ENCODE results near the gene PLAGL1. TPM values are rescaled to one million over a fixed set of nuclear protein-coding genes. Genes with fewer than 3 reads are reported as not detected.

PLAGL1 gene
- polyA plus RNA-seq, 2 of the 4 experiments (the other 2 are of a cell fraction), result 4.7 to 8.2 TPM

DNA sequence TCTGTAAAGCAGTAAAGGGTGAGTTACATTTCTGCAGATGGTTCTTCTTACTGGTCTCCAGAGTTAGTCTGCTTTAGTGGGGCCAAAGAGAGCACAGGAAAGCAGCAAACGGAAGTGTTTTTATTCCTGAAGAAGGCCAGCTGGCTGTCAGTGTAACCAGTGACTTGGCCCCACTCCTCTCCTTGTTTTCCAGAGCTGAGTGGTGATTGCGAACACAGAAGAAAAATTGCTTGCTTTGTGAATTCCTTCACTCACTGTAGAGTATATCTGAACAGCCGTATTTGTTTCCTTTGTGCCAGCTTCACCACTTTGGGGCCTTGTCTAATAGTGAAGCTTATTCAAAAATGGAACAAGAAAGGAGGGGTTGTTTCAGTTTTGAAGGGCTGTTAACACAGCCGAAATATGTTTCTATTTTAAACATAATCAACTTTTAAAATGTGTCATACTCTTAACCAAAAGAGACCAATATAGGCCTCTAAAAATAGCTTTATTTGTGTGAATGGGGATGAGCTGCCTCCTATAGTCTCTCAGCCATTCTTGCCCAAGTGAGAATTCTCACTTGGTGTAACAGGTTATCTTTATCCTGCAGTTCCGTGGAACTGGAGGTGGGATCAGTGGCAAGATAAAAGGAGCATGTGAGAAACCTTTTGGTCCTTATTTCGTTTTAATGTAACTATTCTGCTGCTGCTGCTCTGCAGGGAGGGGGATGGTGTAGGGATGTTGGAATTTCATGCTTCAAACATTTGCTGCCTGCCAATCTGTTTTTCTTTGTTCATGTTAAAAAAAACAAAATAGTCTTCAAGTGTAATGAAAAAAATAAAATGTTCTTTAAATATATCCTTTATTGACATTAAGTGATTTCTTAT is 105.9 kb downstream of the PLAGL1 start:
- TF ChIP-seq MYC (IDR thresholded peaks at IDR 0.05; ENCODE audit: borderline replicate concordance, low read length) (no peak), RARB (CRISPR knock-in tag; IDR thresholded peaks at IDR 0.05) (no peak), MAX (IDR thresholded peaks at IDR 0.05) (no peak), KDM1A (IDR thresholded peaks at IDR 0.05; ENCODE audit: low read depth) (no peak), FOXS1 (CRISPR knock-in tag; IDR thresholded peaks at IDR 0.05) (no peak), RAD21 (conservative IDR thresholded peaks at IDR 0.05 in 1 of 2, IDR thresholded peaks at IDR 0.05 in 1 of 2) (no peak), HOXB13 (CRISPR knock-in tag; IDR thresholded peaks at IDR 0.05; ENCODE audit: low read depth) (no peak), ATOH8 (CRISPR knock-in tag; IDR thresholded peaks at IDR 0.05; ENCODE audit: low read depth) (no peak), ESRRA (IDR thresholded peaks at IDR 0.05; ENCODE audit: borderline replicate concordance, low read length) (no peak), HDAC2 (IDR thresholded peaks at IDR 0.05) (no peak), KDM5A (IDR thresholded peaks at IDR 0.05) (no peak)
- TF ChIP-seq, protein P1, sequence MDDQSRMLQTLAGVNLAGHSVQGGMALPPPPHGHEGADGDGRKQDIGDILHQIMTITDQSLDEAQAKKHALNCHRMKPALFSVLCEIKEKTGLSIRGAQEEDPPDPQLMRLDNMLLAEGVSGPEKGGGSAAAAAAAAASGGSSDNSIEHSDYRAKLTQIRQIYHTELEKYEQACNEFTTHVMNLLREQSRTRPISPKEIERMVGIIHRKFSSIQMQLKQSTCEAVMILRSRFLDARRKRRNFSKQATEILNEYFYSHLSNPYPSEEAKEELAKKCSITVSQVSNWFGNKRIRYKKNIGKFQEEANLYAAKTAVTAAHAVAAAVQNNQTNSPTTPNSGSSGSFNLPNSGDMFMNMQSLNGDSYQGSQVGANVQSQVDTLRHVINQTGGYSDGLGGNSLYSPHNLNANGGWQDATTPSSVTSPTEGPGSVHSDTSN (IDR thresholded peaks at IDR 0.05), result no peak
- POLR2A ChIA-PET, result no interaction called here
- Histone ChIP-seq H3K27ac (no peak overlapping the region), H3K4me2 (no peak overlapping the region), H3K4me3 (no peak overlapping the region), H3K4me1 (no peaks in the 10 kb centered on the region), H3K9me3 (no peaks in the 10 kb centered on the region)
- FAIRE-seq, result no peak
- WGBS (ENCODE audit: missing lambda C conversion rate), result 49% methylated on average over 6 of the region's 6 CpGs
- CTCF ChIA-PET, result no interaction called here
- ATAC-seq, result no peak
- no peak for DNase-seq (ENCODE audit: low read depth in 1 of 2, low spot score in 1 of 2)

GRCh38 chr6:143900358-143900757 is 107.7 kb downstream of the PLAGL1 start:
- Histone ChIP-seq H3K4me1 (no peaks in the 10 kb centered on the region), H3K9me3 (no peaks in the 10 kb centered on the region), H3K4me3 (no peak overlapping the region), H3K4me2 (no peak overlapping the region), H3K27ac (no peak overlapping the region)
- DNase-seq (ENCODE audit: low read depth in 1 of 2, low spot score in 1 of 2) (no peak), FAIRE-seq (no peak), ATAC-seq (no peak)
- CTCF ChIA-PET, result no interaction called here
- WGBS (ENCODE audit: missing lambda C conversion rate), result 37% methylated on average over 2 of the region's 2 CpGs
- TF ChIP-seq CBX2 (IDR thresholded peaks at IDR 0.05; ENCODE audit: borderline replicate concordance, low read depth), result no peak
- no peak for TF ChIP-seq ATOH8 (CRISPR knock-in tag; IDR thresholded peaks at IDR 0.05; ENCODE audit: low read depth)
- no peak for TF ChIP-seq NFE2L2 (conservative IDR thresholded peaks at IDR 0.05; ENCODE audit: low read length)
- TF ChIP-seq JUN (IDR thresholded peaks at IDR 0.05), result no peak
- no peak for TF ChIP-seq FOSL2 (IDR thresholded peaks at IDR 0.05)
- no peak for TF ChIP-seq FOSL2 (CRISPR knock-in tag; IDR thresholded peaks at IDR 0.05)
- no peak for TF ChIP-seq CHD4 (IDR thresholded peaks at IDR 0.05; ENCODE audit: borderline replicate concordance)
- TF ChIP-seq RCOR1 (IDR thresholded peaks at IDR 0.05; ENCODE audit: low read depth, low read length), result no peak
- TF ChIP-seq ZFP36 (IDR thresholded peaks at IDR 0.05; ENCODE audit: borderline replicate concordance, partially characterized antibody), result no peak
- TF ChIP-seq POLR2A (IDR thresholded peaks at IDR 0.05; ENCODE audit: low read length), result no peak
- POLR2A ChIA-PET, result no interaction called here

Measured in A549 (cell line).